ENCODE data around the gene ZSWIM3.

- no peak for TF ChIP-seq EP300 (IDR thresholded peaks at IDR 0.05; ENCODE audit: low read depth)
- no peak for TF ChIP-seq CTCF (IDR thresholded peaks at IDR 0.05)
- no peak for TF ChIP-seq POLR2AphosphoS5 (IDR thresholded peaks at IDR 0.05)
- TF ChIP-seq POLR2A (IDR thresholded peaks at IDR 0.05), result no peak
Measured at GRCh38 chr20:45893831-45894230, 36.4 kb downstream of the ZSWIM3 start.
